ENCODE data around the gene MYPOP. TPM values are rescaled to one million over a fixed set of nuclear protein-coding genes. Genes with fewer than 3 reads are reported as not detected.

The MYPOP gene
- total and polyA plus RNA-seq, 9 of the 15 experiments (the other 6 are each of a cell fraction or from before 2014, with no cell fraction given) = 0.32 to 7.6 (median 1.6) TPM

DNA sequence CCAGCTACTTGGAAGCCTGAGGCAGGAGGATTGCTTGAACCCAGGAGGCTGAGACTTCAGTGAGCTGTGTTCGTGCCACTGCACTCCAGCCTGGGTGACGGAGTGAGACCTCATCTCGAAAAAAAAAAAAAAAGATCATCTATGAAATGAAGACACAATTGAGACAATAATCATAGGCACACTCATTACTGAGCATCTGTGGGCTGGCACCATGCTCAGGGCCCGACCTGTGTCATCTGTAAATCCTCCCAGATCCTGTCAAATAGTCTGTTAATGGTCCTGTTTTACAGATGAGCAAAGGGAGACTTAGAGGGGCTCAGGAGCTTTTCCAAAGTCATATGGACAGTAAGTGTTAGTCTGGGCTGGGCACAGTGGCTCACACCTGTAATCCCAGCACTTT is 16.3 kb upstream of the MYPOP start:
- H3K4me3 ChIP-seq = no peak overlapping the region
- no peaks in the 10 kb centered on the region for H3K9me3 ChIP-seq (replicated peaks; ENCODE audit: control insufficient read depth, insufficient read depth, low read depth, low read length)
- TF ChIP-seq SAFB2 (IDR thresholded peaks at IDR 0.05; ENCODE audit: borderline replicate concordance, low read depth, low read length, severe bottlenecking) (no peak), MAFK (IDR thresholded peaks at IDR 0.05; ENCODE audit: low read length) (no peak), BRD4 (IDR thresholded peaks at IDR 0.05) (no peak), PRMT5 (CRISPR knock-in tag; IDR thresholded peaks at IDR 0.05) (no peak)
- TF ChIP-seq, protein P1, sequence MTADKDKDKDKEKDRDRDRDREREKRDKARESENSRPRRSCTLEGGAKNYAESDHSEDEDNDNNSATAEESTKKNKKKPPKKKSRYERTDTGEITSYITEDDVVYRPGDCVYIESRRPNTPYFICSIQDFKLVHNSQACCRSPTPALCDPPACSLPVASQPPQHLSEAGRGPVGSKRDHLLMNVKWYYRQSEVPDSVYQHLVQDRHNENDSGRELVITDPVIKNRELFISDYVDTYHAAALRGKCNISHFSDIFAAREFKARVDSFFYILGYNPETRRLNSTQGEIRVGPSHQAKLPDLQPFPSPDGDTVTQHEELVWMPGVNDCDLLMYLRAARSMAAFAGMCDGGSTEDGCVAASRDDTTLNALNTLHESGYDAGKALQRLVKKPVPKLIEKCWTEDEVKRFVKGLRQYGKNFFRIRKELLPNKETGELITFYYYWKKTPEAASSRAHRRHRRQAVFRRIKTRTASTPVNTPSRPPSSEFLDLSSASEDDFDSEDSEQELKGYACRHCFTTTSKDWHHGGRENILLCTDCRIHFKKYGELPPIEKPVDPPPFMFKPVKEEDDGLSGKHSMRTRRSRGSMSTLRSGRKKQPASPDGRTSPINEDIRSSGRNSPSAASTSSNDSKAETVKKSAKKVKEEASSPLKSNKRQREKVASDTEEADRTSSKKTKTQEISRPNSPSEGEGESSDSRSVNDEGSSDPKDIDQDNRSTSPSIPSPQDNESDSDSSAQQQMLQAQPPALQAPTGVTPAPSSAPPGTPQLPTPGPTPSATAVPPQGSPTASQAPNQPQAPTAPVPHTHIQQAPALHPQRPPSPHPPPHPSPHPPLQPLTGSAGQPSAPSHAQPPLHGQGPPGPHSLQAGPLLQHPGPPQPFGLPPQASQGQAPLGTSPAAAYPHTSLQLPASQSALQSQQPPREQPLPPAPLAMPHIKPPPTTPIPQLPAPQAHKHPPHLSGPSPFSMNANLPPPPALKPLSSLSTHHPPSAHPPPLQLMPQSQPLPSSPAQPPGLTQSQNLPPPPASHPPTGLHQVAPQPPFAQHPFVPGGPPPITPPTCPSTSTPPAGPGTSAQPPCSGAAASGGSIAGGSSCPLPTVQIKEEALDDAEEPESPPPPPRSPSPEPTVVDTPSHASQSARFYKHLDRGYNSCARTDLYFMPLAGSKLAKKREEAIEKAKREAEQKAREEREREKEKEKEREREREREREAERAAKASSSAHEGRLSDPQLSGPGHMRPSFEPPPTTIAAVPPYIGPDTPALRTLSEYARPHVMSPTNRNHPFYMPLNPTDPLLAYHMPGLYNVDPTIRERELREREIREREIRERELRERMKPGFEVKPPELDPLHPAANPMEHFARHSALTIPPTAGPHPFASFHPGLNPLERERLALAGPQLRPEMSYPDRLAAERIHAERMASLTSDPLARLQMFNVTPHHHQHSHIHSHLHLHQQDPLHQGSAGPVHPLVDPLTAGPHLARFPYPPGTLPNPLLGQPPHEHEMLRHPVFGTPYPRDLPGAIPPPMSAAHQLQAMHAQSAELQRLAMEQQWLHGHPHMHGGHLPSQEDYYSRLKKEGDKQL (CRISPR knock-in tag; IDR thresholded peaks at IDR 0.05; ENCODE audit: borderline replicate concordance) = no peak
- DNase-seq (ENCODE audit: extremely low read depth in 1 of 4, low spot score in 3 of 4) = no peak
- no peaks in the 10 kb centered on the region for H3K9me1 ChIP-seq (ENCODE audit: control insufficient read depth, insufficient read depth, low read length)
- H3K27me3 ChIP-seq (ENCODE audit: control insufficient read depth in 2 of 2, insufficient read depth in 2 of 2, low read length in 2 of 2) = peaks cover 17 to 20% of the 10 kb centered on the region in 2 experiments; a peak in 4 of 5 replicates
- H2AFZ ChIP-seq (ENCODE audit: low read depth, low read length) = no peak overlapping the region
- 3% methylated on average over 4 of the region's 4 CpGs for WGBS (ENCODE audit: insufficient coverage, low coverage, missing lambda C conversion rate)
- H3K4me1 ChIP-seq (replicated peaks in 1 of 2; ENCODE audit: control insufficient read depth in 2 of 2, insufficient read depth in 2 of 2, low read length in 2 of 2) = peaks cover 5 to 16% of the 10 kb centered on the region in 2 experiments; a peak in 4 of 5 replicates
- ChIA-PET CTCF (ENCODE audit: low intra/inter-chr PET ratio) (no interaction called here), POLR2A (interaction anchor here (1.2 kb wide), 1 partner anchor 16 kb away, joined by 4 read pairs; the partner anchor contains the start of gene MYPOP)
- no peaks in the 10 kb centered on the region for H3K36me3 ChIP-seq (ENCODE audit: control insufficient read depth, insufficient read depth, low read length)
- no peak overlapping the region for H3K9ac ChIP-seq (ENCODE audit: insufficient read depth in 1 of 2, low read depth in 2 of 2, low read length in 2 of 2)
- no peak overlapping the region for H3K27ac ChIP-seq (ENCODE audit: extremely low read depth, low read depth, low read length)
- no peak for ATAC-seq
- no peaks in the 10 kb centered on the region for H3K79me2 ChIP-seq (ENCODE audit: control insufficient read depth, insufficient read depth, low read length)
- BruUV-seq (replicated peaks) = no TSS peak
- intact Hi-C loops (cut with micrococcal nuclease) (no loop called here), in situ Hi-C loops (cut with MboI) (loop anchor here (10.0 kb wide), 1 partner anchor 346 kb away; no protein-coding TSS in a partner anchor)
- FAIRE-seq = no peak
- H3K4me2 ChIP-seq (ENCODE audit: insufficient read depth, low read length) = no peak overlapping the region
- H4K20me1 ChIP-seq (replicated peaks; ENCODE audit: control insufficient read depth, insufficient read depth, low read length) = no peaks in the 10 kb centered on the region
